VCaP (cell line): ENCODE data around the gene TRIM26.
A peak's percentile ranks its signal among the peaks of the same experiment; 100 is the strongest.
"Not testable (repeated sequence)": the region's sequence is repeated elsewhere in the genome, so short reads cannot be mapped to it uniquely, and the experiment has no call there.

ENCODE experiments used
- H3K27ac ChIP-seq: fragments of 450-650 bp; 2 replicates; pipeline ENCODE4 v1.5.1; 2017
- CTCF ChIP-seq: fragments of 450-650 bp; conservative IDR thresholded peaks from 2 replicates; pipeline ENCODE4 v1.5.1; 2017; ENCODE audit warnings: mild to moderate bottlenecking, moderate library complexity

TRIM26 gene

GRCh38 chr6:30175765-30176164, 37.4 kb downstream of the TRIM26 start:
- TF ChIP-seq CTCF: no peak
- no peak overlapping the region for H3K27ac ChIP-seq

DNA sequence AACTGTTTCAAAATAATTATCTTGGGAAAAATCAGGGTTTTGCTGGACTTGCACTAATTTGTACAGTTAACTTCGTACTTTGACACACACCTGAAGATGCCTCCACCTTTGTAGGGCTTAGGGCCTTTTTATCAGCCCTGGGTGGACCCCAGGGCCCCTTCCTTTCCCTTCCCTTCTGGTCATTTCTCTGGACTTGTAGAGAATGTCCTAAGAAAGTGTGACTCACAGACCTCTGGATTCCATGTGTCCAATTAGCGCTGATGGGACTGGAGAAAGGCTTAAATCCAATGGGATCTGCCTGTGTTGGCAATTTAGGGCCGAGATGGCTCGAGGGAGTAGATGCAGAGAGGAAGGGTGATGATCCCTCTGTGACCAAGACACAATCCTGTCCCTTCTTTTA, 40.5 kb downstream of the TRIM26 start:
- no peak overlapping the region for H3K27ac ChIP-seq
- TF ChIP-seq CTCF: no peak

DNA sequence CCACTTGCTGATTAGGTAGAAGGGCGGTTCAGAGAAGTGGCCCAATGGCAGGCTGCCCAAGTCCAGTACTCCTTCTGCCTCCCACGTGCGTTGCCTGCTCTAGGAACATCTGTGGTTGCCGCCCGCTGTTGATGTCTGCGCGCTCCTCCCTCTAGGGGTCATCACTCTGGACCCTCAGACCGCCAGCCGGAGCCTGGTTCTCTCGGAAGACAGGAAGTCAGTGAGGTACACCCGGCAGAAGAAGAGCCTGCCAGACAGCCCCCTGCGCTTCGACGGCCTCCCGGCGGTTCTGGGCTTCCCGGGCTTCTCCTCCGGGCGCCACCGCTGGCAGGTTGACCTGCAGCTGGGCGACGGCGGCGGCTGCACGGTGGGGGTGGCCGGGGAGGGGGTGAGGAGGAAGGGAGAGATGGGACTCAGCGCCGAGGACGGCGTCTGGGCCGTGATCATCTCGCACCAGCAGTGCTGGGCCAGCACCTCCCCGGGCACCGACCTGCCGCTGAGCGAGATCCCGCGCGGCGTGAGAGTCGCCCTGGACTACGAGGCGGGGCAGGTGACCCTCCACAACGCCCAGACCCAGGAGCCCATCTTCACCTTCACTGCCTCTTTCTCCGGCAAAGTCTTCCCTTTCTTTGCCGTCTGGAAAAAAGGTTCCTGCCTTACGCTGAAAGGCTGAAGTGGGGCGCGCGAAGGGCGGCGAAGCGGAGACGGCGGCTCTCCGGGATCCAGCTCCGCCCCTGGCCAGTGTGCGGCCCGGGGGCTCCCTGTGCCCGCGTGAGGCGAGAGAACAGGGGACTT, 41.3 kb downstream of the TRIM26 start:
- H3K27ac ChIP-seq: no peak overlapping the region
- no peak for TF ChIP-seq CTCF

GRCh38 chr6:30169658-30170614, 43.3 kb downstream of the TRIM26 start:
- H3K27ac ChIP-seq: no peak overlapping the region
- peak; percentile 89 for TF ChIP-seq CTCF

- TF ChIP-seq CTCF: no peak
These were observed 44.5 kb downstream of the TRIM26 start for GRCh38 chr6:30168741-30169140.

GRCh38 chr6:30167101-30167500, 46.1 kb downstream of the TRIM26 start:
- no peak overlapping the region for H3K27ac ChIP-seq
- no peak for TF ChIP-seq CTCF

More at GRCh38 chr6:30168741-30169140, 44.5 kb downstream of the TRIM26 start:
- no peak overlapping the region for H3K27ac ChIP-seq

DNA sequence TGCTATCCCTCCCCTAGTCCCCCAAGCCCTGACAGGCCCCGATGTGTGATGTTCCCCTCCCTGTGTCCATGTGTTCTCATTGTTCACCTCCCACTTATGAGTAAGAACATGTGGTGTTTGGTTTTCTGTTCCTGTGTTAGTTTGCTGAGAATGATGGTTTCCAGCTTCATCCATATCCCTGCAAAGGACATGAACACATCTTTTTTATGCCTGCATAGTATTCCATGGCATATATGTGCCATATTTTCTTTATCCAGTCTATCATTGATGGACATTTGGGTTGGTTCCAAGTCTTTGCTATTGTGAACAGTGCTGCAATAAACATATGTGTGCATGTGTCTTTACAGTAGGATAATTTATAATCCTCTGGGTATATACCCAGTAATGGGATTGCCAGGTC, 48.0 kb downstream of the TRIM26 start:
- not testable (repeated sequence) for H3K27ac ChIP-seq
